HepG2 (cell line): ENCODE results near the gene DPCD. TPM values are rescaled to one million over a fixed set of nuclear protein-coding genes. Genes with fewer than 3 reads are reported as not detected.

Experiments
- ATAC-seq: fragments of 200-7000 bp; cut with Tn5 transposase; 3 replicates; pipeline ENCODE4 v1.9.1; 2020; ENCODE audit warnings: mild to moderate bottlenecking, moderate library complexity
- BruUV-seq: library from RNA; stranded (reverse); fragments of 400-500 nt; replicated peaks from 2 replicates; lab custom pipeline; 2021; lab: Mats Ljungman, UMichigan
- CTCF ChIA-PET: fragments of 300-600 bp; formaldehyde crosslinking; extraction: SDS; loops from one replicate; lab custom pipeline; 2021; ENCODE audit warnings: low total read pairs, inconsistent platforms, low intra/inter-chr PET ratio; lab: Yijun Ruan, JAX
- POLR2A ChIA-PET: fragments of 350-600 bp; sonication (Branson Sonifier 250); formaldehyde crosslinking; loops from one replicate; lab custom pipeline; 2020; ENCODE audit warnings: antibody characterized with exemption, inconsistent platforms; lab: Yijun Ruan, JAX
- DNase-seq: peaks from one replicate; pipeline ENCODE4 v3.0.0-alpha.2; 2015; ENCODE audit warnings: low spot score
- FAIRE-seq: peaks from 3 replicates; lab custom pipeline; 2011; peaks lifted over from hg19 to GRCh38; lab: Jason Lieb, UNC
- H2AFZ ChIP-seq: one replicate; pipeline ENCODE4 v1.6.1; 2011; ENCODE audit warnings: low read length, inconsistent platforms
- H3K27ac ChIP-seq: fragments of 300-600 bp; 3 replicates; pipeline ENCODE4 v1.8.0; 2011; ENCODE audit warnings: mixed run types, mild to moderate bottlenecking, mixed read lengths, low read length, inconsistent platforms; ENCODE audit not compliant: insufficient read depth; ENCODE audit errors: extremely low read length
- H3K27me3 ChIP-seq, 2 experiments: fragments of 200-600 bp in 1 of 2; 2 replicates in 1 of 2; 3 replicates in 1 of 2; pipeline versions ENCODE4 v1.6.0 to v1.8.0; 2011; ENCODE audit warnings: low read length in 2 of 2, mild to moderate bottlenecking in 2 of 2, moderate library complexity in 2 of 2, inconsistent platforms in 1 of 2; ENCODE audit not compliant: insufficient read depth in 2 of 2, control insufficient read depth in 1 of 2
- H3K36me3 ChIP-seq, 2 experiments: fragments of 200-600 bp in 1 of 2; replicated peaks in 1 of 2; 2 replicates in 1 of 2; 3 replicates in 1 of 2; pipeline versions ENCODE4 v1.5.1 to v1.8.0; 2011; ENCODE audit warnings: low read length in 2 of 2, inconsistent platforms in 1 of 2; ENCODE audit not compliant: insufficient read depth in 2 of 2, control insufficient read depth in 1 of 2
- H3K4me1 ChIP-seq: 2 replicates; pipeline ENCODE4 v1.5.1; 2012; ENCODE audit warnings: low read length, inconsistent platforms; ENCODE audit not compliant: insufficient read depth
- H3K4me2 ChIP-seq: 2 replicates; pipeline ENCODE4 v1.6.0; 2011; ENCODE audit warnings: low read depth, low read length, inconsistent platforms
- H3K4me3 ChIP-seq, 3 experiments: fragments of 200-600 bp in 1 of 3; sonication (generic), shearing (Covaris generic) in 1 of 3; replicated peaks in 1 of 3; 2 replicates each; pipeline ENCODE4 v1.5.1; 2011 to 2016; ENCODE audit warnings: low read length in 3 of 3, inconsistent platforms in 2 of 3, low read depth in 2 of 3, mild to moderate bottlenecking in 2 of 3, control low read depth in 1 of 3, mixed read lengths in 1 of 3; ENCODE audit not compliant: insufficient read depth in 1 of 3
- H3K79me2 ChIP-seq: one replicate; pipeline ENCODE4 v1.6.1; 2011; ENCODE audit warnings: low read length, inconsistent platforms; ENCODE audit not compliant: insufficient read depth
- H3K9ac ChIP-seq: 2 replicates; pipeline ENCODE4 v1.6.0; 2011; ENCODE audit warnings: mild to moderate bottlenecking, low read depth, low read length, inconsistent platforms; ENCODE audit not compliant: insufficient read depth
- H3K9me3 ChIP-seq: 2 replicates; pipeline ENCODE4 v1.5.1; 2012; ENCODE audit warnings: mild to moderate bottlenecking, low read length
- H4K20me1 ChIP-seq: 2 replicates; pipeline ENCODE4 v1.6.0; 2011; ENCODE audit warnings: inconsistent platforms, mild to moderate bottlenecking, low read length, moderate library complexity; ENCODE audit not compliant: insufficient read depth
- GFI1 ChIP-seq: sonication (generic); formaldehyde crosslinking; IDR thresholded peaks from 2 replicates; pipeline ENCODE4 v1.5.0; 2020; ENCODE audit warnings: missing genetic modification reagents, mild to moderate bottlenecking, borderline replicate concordance
- HOXA7 ChIP-seq: sonication (generic); formaldehyde crosslinking; IDR thresholded peaks from 2 replicates; pipeline ENCODE4 v1.8.1; 2022; ENCODE audit warnings: mild to moderate bottlenecking, missing genetic modification reagents, moderate library complexity
- LCORL ChIP-seq, 2 experiments: fragments of 450-650 bp in 1 of 2; sonication (generic) in 1 of 2; formaldehyde crosslinking in 1 of 2; IDR thresholded peaks; 2 replicates each; pipeline versions ENCODE4 v1.5.0 to v1.6.1; 2017 to 2020; ENCODE audit warnings: antibody characterized with exemption in 1 of 2, missing genetic modification reagents in 1 of 2
- in situ Hi-C: cut with HindIII; loops from 2 replicates; pipeline ENCODE4 v1.10.0; 2017; ENCODE audit warnings: low pct_unique_long_range_greater_than_20kb; ENCODE audit not compliant: extremely low pct_ligation_motif_present
- intact Hi-C: fragments of 100-400 bp; cut with micrococcal nuclease; formaldehyde crosslinking; loops from one replicate; pipeline ENCODE4 v1.10.0; 2022; ENCODE audit not compliant: unreplicated experiment
- polyA plus RNA-seq, 8 experiments: library from polyadenylated mRNA; depleted of rRNA in 3 of 8; stranded (reverse) in 7 of 8; unstranded in 1 of 8; fragments of >200 nt; fragmentation: Illumina TruSeq in 4 of 8; extraction: Trizol in 4 of 8; gene quantifications; 2 replicates each; pipeline versions ENCODE4 v1.2.1 to v1.2.3, GENCODE V29; 2011 to 2016; ENCODE audit warnings: low read depth in 4 of 8, missing spikeins in 1 of 8, mixed read lengths in 1 of 8; ENCODE audit not compliant: insufficient read depth in 1 of 8
- total RNA-seq, 5 experiments: library from RNA; depleted of rRNA; stranded (reverse); fragments of >200 nt; fragmentation: Illumina TruSeq; extraction: Trizol; gene quantifications; 2 replicates each; pipeline ENCODE4 v1.2.3, GENCODE V29; 2016; ENCODE audit warnings: low read depth in 1 of 5
- TF ChIP-seq, protein P1 (sequence below): sonication (generic); formaldehyde crosslinking; IDR thresholded peaks from 2 replicates; pipeline ENCODE4 v1.4.0; 2020; ENCODE audit warnings: missing genetic modification reagents
- TF ChIP-seq, protein P2 (sequence below): sonication (generic); formaldehyde crosslinking; IDR thresholded peaks from 2 replicates; pipeline ENCODE4 v1.8.0; 2022; ENCODE audit warnings: mild to moderate bottlenecking, missing genetic modification reagents, moderate library complexity

Gene DPCD
- total and polyA plus RNA-seq, 2 of the 13 experiments (the other 11 are each of a cell fraction or from before 2014, with no cell fraction given): 25.2 to 27.0 TPM

DNA sequence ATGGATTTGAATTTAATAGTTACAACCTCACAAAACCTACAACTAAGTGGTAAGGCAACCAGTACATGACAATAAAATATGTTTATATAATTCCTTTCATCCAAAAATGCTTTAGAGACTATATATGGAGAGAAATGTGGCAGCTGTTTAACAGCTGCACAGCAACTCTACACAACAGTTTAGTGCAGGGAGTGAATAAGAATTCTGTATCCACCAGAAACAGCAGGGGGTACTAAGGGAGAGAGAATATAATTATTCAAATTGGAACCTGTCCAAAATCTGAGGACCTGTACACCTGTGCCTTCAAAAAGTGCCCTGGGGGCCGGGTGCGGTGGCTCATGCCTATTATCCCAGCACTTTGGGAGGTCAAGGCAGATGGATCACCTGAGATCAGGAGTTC lies 49.7 kb upstream of the DPCD start (continued):
- TF ChIP-seq, protein P1, sequence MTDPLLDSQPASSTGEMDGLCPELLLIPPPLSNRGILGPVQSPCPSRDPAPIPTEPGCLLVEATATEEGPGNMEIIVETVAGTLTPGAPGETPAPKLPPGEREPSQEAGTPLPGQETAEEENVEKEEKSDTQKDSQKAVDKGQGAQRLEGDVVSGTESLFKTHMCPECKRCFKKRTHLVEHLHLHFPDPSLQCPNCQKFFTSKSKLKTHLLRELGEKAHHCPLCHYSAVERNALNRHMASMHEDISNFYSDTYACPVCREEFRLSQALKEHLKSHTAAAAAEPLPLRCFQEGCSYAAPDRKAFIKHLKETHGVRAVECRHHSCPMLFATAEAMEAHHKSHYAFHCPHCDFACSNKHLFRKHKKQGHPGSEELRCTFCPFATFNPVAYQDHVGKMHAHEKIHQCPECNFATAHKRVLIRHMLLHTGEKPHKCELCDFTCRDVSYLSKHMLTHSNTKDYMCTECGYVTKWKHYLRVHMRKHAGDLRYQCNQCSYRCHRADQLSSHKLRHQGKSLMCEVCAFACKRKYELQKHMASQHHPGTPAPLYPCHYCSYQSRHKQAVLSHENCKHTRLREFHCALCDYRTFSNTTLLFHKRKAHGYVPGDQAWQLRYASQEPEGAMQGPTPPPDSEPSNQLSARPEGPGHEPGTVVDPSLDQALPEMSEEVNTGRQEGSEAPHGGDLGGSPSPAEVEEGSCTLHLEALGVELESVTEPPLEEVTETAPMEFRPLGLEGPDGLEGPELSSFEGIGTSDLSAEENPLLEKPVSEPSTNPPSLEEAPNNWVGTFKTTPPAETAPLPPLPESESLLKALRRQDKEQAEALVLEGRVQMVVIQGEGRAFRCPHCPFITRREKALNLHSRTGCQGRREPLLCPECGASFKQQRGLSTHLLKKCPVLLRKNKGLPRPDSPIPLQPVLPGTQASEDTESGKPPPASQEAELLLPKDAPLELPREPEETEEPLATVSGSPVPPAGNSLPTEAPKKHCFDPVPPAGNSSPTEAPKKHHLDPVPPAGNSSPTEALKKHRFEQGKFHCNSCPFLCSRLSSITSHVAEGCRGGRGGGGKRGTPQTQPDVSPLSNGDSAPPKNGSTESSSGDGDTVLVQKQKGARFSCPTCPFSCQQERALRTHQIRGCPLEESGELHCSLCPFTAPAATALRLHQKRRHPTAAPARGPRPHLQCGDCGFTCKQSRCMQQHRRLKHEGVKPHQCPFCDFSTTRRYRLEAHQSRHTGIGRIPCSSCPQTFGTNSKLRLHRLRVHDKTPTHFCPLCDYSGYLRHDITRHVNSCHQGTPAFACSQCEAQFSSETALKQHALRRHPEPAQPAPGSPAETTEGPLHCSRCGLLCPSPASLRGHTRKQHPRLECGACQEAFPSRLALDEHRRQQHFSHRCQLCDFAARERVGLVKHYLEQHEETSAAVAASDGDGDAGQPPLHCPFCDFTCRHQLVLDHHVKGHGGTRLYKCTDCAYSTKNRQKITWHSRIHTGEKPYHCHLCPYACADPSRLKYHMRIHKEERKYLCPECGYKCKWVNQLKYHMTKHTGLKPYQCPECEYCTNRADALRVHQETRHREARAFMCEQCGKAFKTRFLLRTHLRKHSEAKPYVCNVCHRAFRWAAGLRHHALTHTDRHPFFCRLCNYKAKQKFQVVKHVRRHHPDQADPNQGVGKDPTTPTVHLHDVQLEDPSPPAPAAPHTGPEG (CRISPR knock-in tag): no peak
- TF ChIP-seq, all 625 proteins: peak for 0

DNA sequence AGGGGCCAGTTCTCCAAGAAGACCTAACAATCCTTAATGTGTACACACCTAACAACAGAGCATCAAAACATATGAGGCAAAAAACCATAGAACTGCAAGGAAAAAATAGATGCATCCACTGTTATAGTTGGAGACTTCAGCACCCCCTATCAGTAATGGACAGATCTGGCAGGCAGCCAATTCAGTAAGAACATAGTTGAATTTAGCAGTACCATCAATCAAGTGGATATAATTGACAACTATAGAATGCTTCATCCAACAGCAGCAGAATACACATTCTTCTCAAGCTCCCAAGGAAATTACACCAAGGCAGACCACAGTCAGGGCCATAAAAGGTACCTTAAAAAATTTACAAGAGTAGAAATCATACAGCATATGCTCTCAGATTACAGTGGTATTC lies 42.2 kb upstream of the DPCD start:
- ChIA-PET POLR2A (no interaction called here), CTCF (no interaction called here)
- no peak overlapping the region for H3K4me2 ChIP-seq
- peaks cover 6% of the 10 kb centered on the region for H3K4me1 ChIP-seq
- no peak overlapping the region for H2AFZ ChIP-seq
- no peaks in the 10 kb centered on the region for H3K27me3 ChIP-seq
- no peak overlapping the region for H3K27ac ChIP-seq
- DNase-seq (no peak), FAIRE-seq (no peak), ATAC-seq (no peak)
- no TSS peak for BruUV-seq
- no peaks in the 10 kb centered on the region for H3K79me2 ChIP-seq
- H3K4me3 ChIP-seq: no peak overlapping the region
- H3K9me3 ChIP-seq: no peaks in the 10 kb centered on the region
- H3K36me3 ChIP-seq: 0 out of 5 replicates have a peak, but pooled peaks cover 0 to 7% of the 10 kb centered on the region in 2 experiments
- TF ChIP-seq, protein P2, sequence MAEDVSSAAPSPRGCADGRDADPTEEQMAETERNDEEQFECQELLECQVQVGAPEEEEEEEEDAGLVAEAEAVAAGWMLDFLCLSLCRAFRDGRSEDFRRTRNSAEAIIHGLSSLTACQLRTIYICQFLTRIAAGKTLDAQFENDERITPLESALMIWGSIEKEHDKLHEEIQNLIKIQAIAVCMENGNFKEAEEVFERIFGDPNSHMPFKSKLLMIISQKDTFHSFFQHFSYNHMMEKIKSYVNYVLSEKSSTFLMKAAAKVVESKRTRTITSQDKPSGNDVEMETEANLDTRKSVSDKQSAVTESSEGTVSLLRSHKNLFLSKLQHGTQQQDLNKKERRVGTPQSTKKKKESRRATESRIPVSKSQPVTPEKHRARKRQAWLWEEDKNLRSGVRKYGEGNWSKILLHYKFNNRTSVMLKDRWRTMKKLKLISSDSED: no peak
- peak; percentile 76; the same call in 1 of the 2 replicates for TF ChIP-seq LCORL (IDR thresholded peaks at IDR 0.05)
- TF ChIP-seq LCORL (CRISPR knock-in tag; IDR thresholded peaks at IDR 0.05): no peak
- no peak for TF ChIP-seq HOXA7
- no peak for TF ChIP-seq GFI1 (CRISPR knock-in tag)
- TF ChIP-seq, all 625 proteins: peak for 1
- Histone ChIP-seq H3K9ac (no peak overlapping the region), H4K20me1 (no peaks in the 10 kb centered on the region)
- intact Hi-C loops: no loop called here
- in situ Hi-C loops: no loop called here
